GM19324 (cell line): ENCODE data around the gene NDUFB11.

Experiments
- ATAC-seq: cut with Tn5 transposase; IDR thresholded peaks from one replicate; pipeline ENCODE4 v1.9.1; 2021; ENCODE audit warnings: mild to moderate bottlenecking, moderate library complexity; ENCODE audit not compliant: unreplicated experiment, low FRiP score

NDUFB11 gene

GRCh38 chrX:47093860-47094259 is 50.6 kb downstream of the NDUFB11 start:
- ATAC-seq, result no peak

GRCh38 chrX:47093248-47093647 is 51.3 kb downstream of the NDUFB11 start:
- ATAC-seq, result no peak
